HCT116 (cell line): ENCODE measurements around the gene NCMAP.
A peak's percentile ranks its signal among the peaks of the same experiment; 100 is the strongest.

Experiments used
- CEBPB ChIP-seq: IDR thresholded peaks from 2 replicates; pipeline ENCODE4 v1.6.1; 2012; ENCODE audit warnings: low read depth
- CTCF ChIP-seq, 3 experiments: fragments of 200-600 bp in 1 of 3; sonication (generic) in 1 of 3; IDR thresholded peaks in 2 of 3; conservative IDR thresholded peaks in 1 of 3; 2 replicates each; pipeline ENCODE4 v1.5.1; 2012 to 2017; ENCODE audit warnings: low read depth in 2 of 3, low read length in 2 of 3, antibody characterized with exemption in 1 of 3, borderline replicate concordance in 1 of 3, control low read depth in 1 of 3, mild to moderate bottlenecking in 1 of 3, mixed read lengths in 1 of 3, mixed run types in 1 of 3, moderate library complexity in 1 of 3; ENCODE audit not compliant: insufficient read depth in 1 of 3
- ZNF274 ChIP-seq: fragments of 200-500 bp; sonication (Bioruptor generic); IDR thresholded peaks from 2 replicates; pipeline ENCODE4 v1.6.1; 2014; ENCODE audit warnings: mild to moderate bottlenecking, low read depth, low read length, inconsistent platforms

GRCh38 chr1:24536391-24536840 lies 19.5 kb upstream of the NCMAP start:
- TF ChIP-seq CEBPB (peak; percentile 21; the same call in 1 of the 2 replicates), ZNF274 (no peak), CTCF (IDR thresholded peaks at IDR 0.05 in 2 of 3, conservative IDR thresholded peaks at IDR 0.05 in 1 of 3; ENCODE audit: borderline replicate concordance in 1 of 3, insufficient read depth in 1 of 3, low read depth in 2 of 3, low read length in 2 of 3) (no peak)
